ENCODE measurements around the gene HERC2. TPM values are rescaled to one million over a fixed set of nuclear protein-coding genes. Genes with fewer than 3 reads are reported as not detected.

HERC2 gene
- total and polyA plus RNA-seq, 9 of the 15 experiments (the other 6 are each of a cell fraction or from before 2014, with no cell fraction given) = 10.6 to 84.0 (median 42.6) TPM

DNA sequence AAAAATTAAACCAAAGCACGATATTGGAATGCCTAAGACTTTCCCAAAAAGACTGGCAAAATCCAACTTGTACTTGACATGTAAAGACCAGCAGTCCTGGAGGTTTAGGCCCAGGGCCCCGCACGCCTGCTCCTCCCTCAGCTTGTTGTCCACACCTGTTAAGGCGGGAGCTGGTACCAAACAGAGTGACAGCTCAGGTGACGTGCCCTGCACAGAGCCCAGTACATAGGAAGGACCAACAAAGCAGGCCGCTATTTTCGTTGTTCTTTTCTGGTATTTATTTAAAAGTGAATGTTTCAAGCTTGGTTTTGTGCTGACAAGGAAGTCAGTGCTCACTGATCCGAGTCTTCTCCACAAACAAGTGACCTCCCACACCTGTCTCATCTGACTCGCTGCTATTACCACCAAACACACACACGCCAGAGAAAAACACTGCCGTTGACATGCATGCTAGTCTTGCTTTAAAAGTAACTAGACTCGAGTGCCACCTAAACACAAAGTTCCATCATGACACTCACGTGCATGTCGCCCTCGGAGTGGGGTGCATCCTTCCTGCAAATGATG, 50.2 kb downstream of the HERC2 start:
- DNase-seq (ENCODE audit: extremely low read depth in 1 of 4, low spot score in 3 of 4) (no peak), ATAC-seq (no peak), FAIRE-seq (no peak)
- 95% methylated on average over 12 of the region's 15 CpGs for WGBS (ENCODE audit: insufficient coverage, low coverage, missing lambda C conversion rate)
- no peaks in the 10 kb centered on the region for H3K9me3 ChIP-seq (replicated peaks; ENCODE audit: control insufficient read depth, insufficient read depth, low read depth, low read length)
- peaks cover 0 to 10% of the 10 kb centered on the region in 2 experiments; a peak in 1 of 5 replicates for H3K4me1 ChIP-seq (replicated peaks in 1 of 2; ENCODE audit: control insufficient read depth in 2 of 2, insufficient read depth in 2 of 2, low read length in 2 of 2)
- no TSS peak for BruUV-seq (replicated peaks)
- H3K4me3 ChIP-seq = no peak overlapping the region
- H3K36me3 ChIP-seq (ENCODE audit: control insufficient read depth, insufficient read depth, low read length) = peaks cover 76% of the 10 kb centered on the region; the same call in 2 of the 3 replicates
- no peak overlapping the region for H3K27ac ChIP-seq (ENCODE audit: extremely low read depth, low read depth, low read length)
- H4K20me1 ChIP-seq (replicated peaks; ENCODE audit: control insufficient read depth, insufficient read depth, low read length) = no peaks in the 10 kb centered on the region
- H3K27me3 ChIP-seq (ENCODE audit: control insufficient read depth in 2 of 2, insufficient read depth in 2 of 2, low read length in 2 of 2) = no peaks in the 10 kb centered on the region
- no peak overlapping the region for H3K4me2 ChIP-seq (ENCODE audit: insufficient read depth, low read length)
- ChIA-PET CTCF (ENCODE audit: low intra/inter-chr PET ratio) (no interaction called here), POLR2A (interaction anchor here (0.6 kb wide), 2 partner anchors 11 to 27 kb away, joined by 3 read pairs; no protein-coding TSS in a partner anchor)
- no peak overlapping the region for H3K9ac ChIP-seq (ENCODE audit: insufficient read depth in 1 of 2, low read depth in 2 of 2, low read length in 2 of 2)
- intact Hi-C loops (cut with micrococcal nuclease) (no loop called here), in situ Hi-C loops (cut with MboI) (no loop called here)
- TF ChIP-seq POLR3A (IDR thresholded peaks at IDR 0.05; ENCODE audit: borderline replicate concordance, extremely low read depth, insufficient read depth, insufficient read length) (no peak), E2F4 (CRISPR knock-in tag; IDR thresholded peaks at IDR 0.05; ENCODE audit: low read depth) (no peak), EGR1 (conservative IDR thresholded peaks at IDR 0.05) (no peak), HEY1 (CRISPR knock-in tag; IDR thresholded peaks at IDR 0.05; ENCODE audit: borderline replicate concordance) (no peak), POLR2G (IDR thresholded peaks at IDR 0.05; ENCODE audit: low read depth, low read length) (no peak), GATA2 (CRISPR knock-in tag; IDR thresholded peaks at IDR 0.05) (no peak), NFE2 (IDR thresholded peaks at IDR 0.05; ENCODE audit: low read depth) (no peak), GMEB1 (CRISPR knock-in tag; IDR thresholded peaks at IDR 0.05) (no peak), NEUROD1 (IDR thresholded peaks at IDR 0.05; ENCODE audit: borderline replicate concordance, low read depth, low read length, partially characterized antibody) (no peak), SMAD1 (IDR thresholded peaks at IDR 0.05; ENCODE audit: low read depth, low read length, partially characterized antibody) (no peak), CBX3 (IDR thresholded peaks at IDR 0.05; ENCODE audit: borderline replicate concordance in 1 of 2, low read length in 2 of 2) (no peak), ARID1B (IDR thresholded peaks at IDR 0.05) (no peak), RBM17 (IDR thresholded peaks at IDR 0.05; ENCODE audit: borderline replicate concordance, low read depth, low read length) (no peak)
- TF ChIP-seq, protein P1, sequence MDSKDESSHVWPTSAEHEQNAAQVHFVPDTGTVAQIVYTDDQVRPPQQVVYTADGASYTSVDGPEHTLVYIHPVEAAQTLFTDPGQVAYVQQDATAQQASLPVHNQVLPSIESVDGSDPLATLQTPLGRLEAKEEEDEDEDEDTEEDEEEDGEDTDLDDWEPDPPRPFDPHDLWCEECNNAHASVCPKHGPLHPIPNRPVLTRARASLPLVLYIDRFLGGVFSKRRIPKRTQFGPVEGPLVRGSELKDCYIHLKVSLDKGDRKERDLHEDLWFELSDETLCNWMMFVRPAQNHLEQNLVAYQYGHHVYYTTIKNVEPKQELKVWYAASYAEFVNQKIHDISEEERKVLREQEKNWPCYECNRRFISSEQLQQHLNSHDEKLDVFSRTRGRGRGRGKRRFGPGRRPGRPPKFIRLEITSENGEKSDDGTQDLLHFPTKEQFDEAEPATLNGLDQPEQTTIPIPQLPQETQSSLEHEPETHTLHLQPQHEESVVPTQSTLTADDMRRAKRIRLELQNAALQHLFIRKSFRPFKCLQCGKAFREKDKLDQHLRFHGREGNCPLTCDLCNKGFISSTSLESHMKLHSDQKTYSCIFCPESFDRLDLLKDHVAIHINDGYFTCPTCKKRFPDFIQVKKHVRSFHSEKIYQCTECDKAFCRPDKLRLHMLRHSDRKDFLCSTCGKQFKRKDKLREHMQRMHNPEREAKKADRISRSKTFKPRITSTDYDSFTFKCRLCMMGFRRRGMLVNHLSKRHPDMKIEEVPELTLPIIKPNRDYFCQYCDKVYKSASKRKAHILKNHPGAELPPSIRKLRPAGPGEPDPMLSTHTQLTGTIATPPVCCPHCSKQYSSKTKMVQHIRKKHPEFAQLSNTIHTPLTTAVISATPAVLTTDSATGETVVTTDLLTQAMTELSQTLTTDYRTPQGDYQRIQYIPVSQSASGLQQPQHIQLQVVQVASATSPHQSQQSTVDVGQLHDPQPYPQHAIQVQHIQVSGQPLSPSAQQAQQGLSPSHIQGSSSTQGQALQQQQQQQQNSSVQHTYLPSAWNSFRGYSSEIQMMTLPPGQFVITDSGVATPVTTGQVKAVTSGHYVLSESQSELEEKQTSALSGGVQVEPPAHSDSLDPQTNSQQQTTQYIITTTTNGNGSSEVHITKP (IDR thresholded peaks at IDR 0.05; ENCODE audit: partially characterized antibody) = no peak
- TF ChIP-seq, protein P2, sequence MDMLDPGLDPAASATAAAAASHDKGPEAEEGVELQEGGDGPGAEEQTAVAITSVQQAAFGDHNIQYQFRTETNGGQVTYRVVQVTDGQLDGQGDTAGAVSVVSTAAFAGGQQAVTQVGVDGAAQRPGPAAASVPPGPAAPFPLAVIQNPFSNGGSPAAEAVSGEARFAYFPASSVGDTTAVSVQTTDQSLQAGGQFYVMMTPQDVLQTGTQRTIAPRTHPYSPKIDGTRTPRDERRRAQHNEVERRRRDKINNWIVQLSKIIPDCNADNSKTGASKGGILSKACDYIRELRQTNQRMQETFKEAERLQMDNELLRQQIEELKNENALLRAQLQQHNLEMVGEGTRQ (CRISPR knock-in tag; IDR thresholded peaks at IDR 0.05) = no peak
- no peaks in the 10 kb centered on the region; the same call in 2 of the 3 replicates for H3K79me2 ChIP-seq (ENCODE audit: control insufficient read depth, insufficient read depth, low read length)
- no peaks in the 10 kb centered on the region for H3K9me1 ChIP-seq (ENCODE audit: control insufficient read depth, insufficient read depth, low read length)
- no peak overlapping the region for H2AFZ ChIP-seq (ENCODE audit: low read depth, low read length)
